GM12874 (cell line): Measurements from ENCODE around the gene ZNF444.

Experiments
- TF ChIP-seq, protein P1 (sequence below): IDR thresholded peaks from 2 replicates; pipeline ENCODE4 v1.5.1; 2011; ENCODE audit warnings: low read depth, mild to moderate bottlenecking, control low read depth, low read length, moderate library complexity; ENCODE audit not compliant: insufficient read depth

Gene ZNF444

DNA sequence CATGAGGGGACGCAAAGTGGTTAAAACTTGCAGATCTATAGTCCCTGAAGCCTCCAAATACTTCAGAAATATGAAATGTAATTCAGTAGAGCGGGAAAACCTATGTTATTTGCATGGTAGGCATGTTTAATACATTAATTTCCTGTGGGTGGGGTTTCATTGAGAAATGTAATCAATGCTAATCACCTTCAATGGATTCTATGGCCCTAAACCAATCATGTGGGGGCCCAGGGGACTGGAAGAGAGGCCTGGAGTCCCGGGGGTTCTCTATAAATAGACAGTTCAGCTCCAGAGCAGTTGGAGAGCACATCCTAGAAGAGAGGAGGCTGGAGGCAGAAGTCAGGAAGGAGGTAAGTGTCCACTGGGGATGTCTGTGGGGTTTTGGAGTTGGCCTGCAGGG is 60.9 kb downstream of the ZNF444 start, which contains the start of gene ZSCAN5C:
ZSCAN5C (plus strand) TSS at position 301 of the 400 bp plus-strand sequence. CDS start 3,641 bp downstream, outside the sequence.
- TF ChIP-seq, protein P1, sequence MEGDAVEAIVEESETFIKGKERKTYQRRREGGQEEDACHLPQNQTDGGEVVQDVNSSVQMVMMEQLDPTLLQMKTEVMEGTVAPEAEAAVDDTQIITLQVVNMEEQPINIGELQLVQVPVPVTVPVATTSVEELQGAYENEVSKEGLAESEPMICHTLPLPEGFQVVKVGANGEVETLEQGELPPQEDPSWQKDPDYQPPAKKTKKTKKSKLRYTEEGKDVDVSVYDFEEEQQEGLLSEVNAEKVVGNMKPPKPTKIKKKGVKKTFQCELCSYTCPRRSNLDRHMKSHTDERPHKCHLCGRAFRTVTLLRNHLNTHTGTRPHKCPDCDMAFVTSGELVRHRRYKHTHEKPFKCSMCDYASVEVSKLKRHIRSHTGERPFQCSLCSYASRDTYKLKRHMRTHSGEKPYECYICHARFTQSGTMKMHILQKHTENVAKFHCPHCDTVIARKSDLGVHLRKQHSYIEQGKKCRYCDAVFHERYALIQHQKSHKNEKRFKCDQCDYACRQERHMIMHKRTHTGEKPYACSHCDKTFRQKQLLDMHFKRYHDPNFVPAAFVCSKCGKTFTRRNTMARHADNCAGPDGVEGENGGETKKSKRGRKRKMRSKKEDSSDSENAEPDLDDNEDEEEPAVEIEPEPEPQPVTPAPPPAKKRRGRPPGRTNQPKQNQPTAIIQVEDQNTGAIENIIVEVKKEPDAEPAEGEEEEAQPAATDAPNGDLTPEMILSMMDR, result no peak

DNA sequence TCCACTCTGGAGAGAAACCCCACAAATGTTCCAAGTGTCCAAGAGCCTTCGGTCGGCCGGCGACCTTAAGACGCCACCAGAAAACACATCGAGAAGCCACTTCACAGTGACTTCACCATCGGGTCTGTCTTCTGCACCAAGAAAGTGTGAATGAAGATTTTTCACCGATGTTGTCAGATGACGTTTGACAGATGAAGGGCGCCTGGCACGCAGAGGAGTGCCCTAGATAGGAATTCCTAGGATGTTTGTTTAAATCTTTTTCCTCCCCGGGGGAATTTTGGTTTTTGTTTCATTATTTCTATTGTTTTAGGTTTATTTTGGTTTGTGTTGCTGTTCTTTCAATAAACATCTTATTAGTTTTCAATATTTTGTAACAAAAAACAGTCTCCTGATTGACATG is 68.0 kb downstream of the ZNF444 start:
- TF ChIP-seq, protein P1, result no peak
